ENCODE data around the gene STK4.

STK4 gene

DNA sequence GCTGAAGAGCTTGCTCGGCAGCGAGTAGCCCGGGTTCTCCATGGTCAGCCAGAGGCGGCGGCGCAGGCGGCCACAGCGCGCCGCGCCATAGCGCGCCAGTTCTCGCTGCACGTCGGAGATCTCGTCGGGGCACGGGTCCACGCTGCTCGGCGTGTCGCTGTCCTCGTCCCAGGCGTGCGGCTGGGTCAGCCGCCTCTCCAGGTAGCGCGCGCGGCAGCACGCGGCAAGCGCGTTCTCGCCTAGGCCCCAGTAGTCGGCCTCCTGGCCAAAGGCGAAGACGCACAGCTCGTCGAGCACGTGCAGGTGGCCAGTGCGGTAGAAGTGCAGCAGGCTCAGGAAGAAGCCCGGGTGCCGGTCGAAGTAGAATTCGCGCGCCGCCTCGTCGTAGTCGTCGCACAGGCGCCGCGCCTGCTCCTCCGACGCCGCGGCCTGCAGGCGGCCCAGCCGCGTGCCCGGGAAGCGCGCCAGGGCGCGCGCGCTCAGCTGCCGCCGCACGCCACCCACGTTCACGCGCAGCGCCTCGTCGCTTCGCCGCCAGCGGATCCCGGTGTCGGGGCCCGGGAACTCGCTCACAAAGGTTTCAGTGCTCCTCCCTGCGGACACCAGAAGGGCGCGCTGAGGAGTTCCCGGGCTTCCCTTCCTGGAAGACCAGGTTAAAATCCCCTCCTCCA, 131.9 kb downstream of the STK4 start:
- peaks cover 27% of the 10 kb centered on the region for H3K27me3 ChIP-seq
- H3K9ac ChIP-seq: no peak overlapping the region
- TF ChIP-seq Cebpa-rat (IDR thresholded peaks at IDR 0.05): no peak
- no peak overlapping the region for H3K4me3 ChIP-seq
- H3K36me3 ChIP-seq: no peaks in the 10 kb centered on the region
- H4K20me1 ChIP-seq: no peaks in the 10 kb centered on the region
- H3K27ac ChIP-seq: no peak overlapping the region
- no peaks in the 10 kb centered on the region for H3K9me3 ChIP-seq
- no peak overlapping the region for H3K4me2 ChIP-seq
- peaks cover 16% of the 10 kb centered on the region for H3K4me1 ChIP-seq

DNA sequence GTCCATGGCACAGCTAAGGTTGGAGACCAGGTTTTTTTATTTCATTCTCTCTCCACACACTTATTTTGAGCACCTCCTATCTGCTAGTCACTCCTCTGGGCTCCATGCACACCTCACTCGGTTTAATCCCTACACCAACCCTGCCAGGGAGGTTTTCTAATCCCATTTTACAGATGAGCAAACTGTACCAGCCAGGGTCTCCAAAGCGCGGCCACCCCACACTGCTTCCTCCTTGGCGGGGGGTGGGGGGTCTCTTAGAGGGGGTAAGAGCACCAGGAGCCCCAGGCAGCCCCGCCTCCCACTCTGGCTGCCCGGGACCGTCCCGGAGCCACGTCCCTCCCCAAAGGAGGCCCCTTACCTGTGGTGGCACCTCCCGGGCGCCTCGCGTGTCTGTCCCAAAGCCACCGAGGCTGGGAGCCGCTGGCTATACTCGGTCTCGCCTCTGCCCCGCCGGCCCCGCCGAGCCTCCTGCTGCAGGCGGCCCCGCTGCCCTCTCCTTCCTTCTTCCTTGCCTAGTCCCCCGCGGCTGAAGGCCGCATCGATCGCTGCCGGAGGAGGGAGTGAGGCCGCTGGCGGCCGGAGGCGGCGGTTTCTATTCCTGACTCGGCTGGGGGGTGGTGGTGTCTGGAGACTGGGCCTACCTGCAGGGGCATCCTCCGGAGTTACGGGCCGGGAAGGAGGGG, 134.4 kb downstream of the STK4 start, which contains the start of gene KCNS1:
Gene KCNS1, minus strand, starts transcription at position 565 of the 683 bp plus-strand sequence. CDS start 1,891 bp downstream, outside the sequence.
- no peak for TF ChIP-seq Cebpa-rat (IDR thresholded peaks at IDR 0.05)
- Histone ChIP-seq H3K4me2 (peak within 1 kb of the TSS; percentile 69), H3K9ac (0 out of 2 replicates have a peak within 1 kb of the TSS, but pooled peaks have one; percentile 22), H4K20me1 (no peaks in the 10 kb centered on the region), H3K4me3 (peak within 1 kb of the TSS; percentile 42; the same call in 1 of the 2 replicates), H3K9me3 (no peaks in the 10 kb centered on the region), H3K36me3 (no peaks in the 10 kb centered on the region), H3K27me3 (peaks cover 27% of the 10 kb centered on the region), H3K27ac (no peak within 1 kb of the TSS), H3K4me1 (peaks cover 37% of the 10 kb centered on the region)

DNA sequence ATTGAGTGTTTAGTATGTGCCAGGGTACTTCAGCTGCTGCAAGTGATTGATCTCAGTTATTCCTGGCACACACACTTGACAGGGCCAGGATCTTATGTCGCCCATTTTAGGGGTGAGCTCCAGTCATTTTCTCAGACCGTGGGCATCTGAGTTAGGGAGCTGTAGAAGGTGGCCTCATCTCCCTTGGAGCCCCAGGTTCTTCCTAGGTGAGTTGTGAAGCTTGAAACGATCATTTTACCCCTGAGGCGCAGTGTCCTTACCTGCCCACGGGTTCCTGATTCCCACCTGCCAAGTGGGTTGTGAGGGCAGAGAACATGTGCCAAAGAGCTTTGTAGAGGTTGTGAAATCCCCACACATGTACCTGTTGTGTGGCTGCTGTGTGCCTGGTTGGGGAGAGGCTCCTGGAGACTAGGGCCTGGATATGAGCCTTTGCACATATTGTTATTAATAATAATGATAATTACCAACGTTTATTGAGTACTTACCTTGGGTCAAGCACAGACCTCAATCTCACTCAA, 135.1 kb downstream of the STK4 start:
- Histone ChIP-seq H3K27ac (no peak overlapping the region), H3K36me3 (no peaks in the 10 kb centered on the region), H3K4me3 (no peak overlapping the region), H4K20me1 (no peaks in the 10 kb centered on the region), H3K9ac (no peak overlapping the region), H3K4me1 (peaks cover 37% of the 10 kb centered on the region), H3K9me3 (no peaks in the 10 kb centered on the region), H3K27me3 (peaks cover 27% of the 10 kb centered on the region), H3K4me2 (peak overlapping the region; percentile 69)
- TF ChIP-seq Cebpa-rat (IDR thresholded peaks at IDR 0.05): no peak

DNA sequence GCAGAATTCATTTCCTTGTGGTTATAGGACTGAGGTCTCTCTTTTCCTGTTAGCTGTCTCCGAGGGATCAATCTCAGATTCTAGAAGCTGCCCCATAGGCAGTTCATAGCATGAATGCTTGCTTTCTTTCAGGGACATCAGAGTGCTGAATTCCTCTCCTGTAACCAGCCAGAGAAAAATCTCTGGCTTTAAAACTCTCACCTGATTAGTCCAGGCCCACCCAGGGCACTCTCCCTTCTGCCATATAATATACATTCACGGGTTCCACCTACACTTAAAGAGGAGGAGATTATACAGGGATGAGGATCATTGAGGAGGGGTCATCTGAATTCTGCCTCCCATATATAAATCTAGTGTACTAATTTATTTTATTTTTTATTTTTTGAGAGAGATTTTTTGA, 136.8 kb downstream of the STK4 start:
- Histone ChIP-seq H3K36me3 (no peaks in the 10 kb centered on the region), H3K27ac (no peak overlapping the region), H3K4me1 (peaks cover 37% of the 10 kb centered on the region), H3K9ac (no peak overlapping the region), H3K4me3 (no peak overlapping the region), H3K4me2 (peak overlapping the region; percentile 40), H4K20me1 (no peaks in the 10 kb centered on the region), H3K27me3 (peaks cover 27% of the 10 kb centered on the region), H3K9me3 (no peaks in the 10 kb centered on the region)
- no peak for TF ChIP-seq Cebpa-rat (IDR thresholded peaks at IDR 0.05)

DNA sequence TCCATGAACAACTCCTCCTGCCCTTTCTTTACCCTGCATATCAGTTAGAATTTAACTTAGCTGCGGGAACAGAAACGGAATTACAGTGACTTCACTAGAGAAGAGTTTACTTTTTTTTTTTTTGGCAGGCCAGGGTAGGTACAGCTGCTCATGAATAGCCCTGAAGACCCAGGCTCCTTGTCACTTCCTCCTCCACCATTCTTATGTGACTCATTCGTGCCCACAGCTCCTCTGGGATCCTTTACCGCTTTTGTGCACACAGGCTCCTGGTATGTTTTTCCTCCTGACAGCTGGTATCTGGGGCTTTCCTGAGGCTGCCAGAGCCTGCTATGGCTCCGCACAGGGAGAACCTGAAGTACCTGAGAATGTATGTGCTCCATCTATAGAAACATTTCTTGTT, 138.5 kb downstream of the STK4 start:
- Histone ChIP-seq H3K9ac (no peak overlapping the region), H3K9me3 (no peaks in the 10 kb centered on the region), H3K27ac (no peak overlapping the region), H3K4me2 (peak overlapping the region; percentile 36), H4K20me1 (no peaks in the 10 kb centered on the region), H3K4me3 (no peak overlapping the region), H3K27me3 (peaks cover 20% of the 10 kb centered on the region), H3K36me3 (no peaks in the 10 kb centered on the region), H3K4me1 (peaks cover 37% of the 10 kb centered on the region)
- no peak for TF ChIP-seq Cebpa-rat (IDR thresholded peaks at IDR 0.05)

DNA sequence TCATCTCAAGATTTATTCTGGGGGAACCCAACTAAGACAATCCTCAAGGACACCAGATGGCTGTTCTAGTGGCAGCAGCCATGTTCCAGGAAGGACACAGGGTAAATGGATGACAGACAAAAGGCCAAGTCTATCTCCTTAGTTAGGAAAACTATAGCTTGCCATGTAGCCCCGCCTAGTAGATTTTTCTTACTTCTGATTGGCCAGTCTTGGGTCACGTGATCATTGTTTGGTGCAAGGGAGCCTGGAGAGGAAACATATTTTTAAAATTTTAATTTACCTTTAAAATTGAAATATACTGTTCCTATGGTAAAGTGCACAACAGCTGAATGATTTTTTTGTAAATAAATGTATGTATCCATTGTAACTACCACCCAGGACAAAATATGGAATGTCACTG, 139.0 kb downstream of the STK4 start:
- Histone ChIP-seq H3K4me2 (peak overlapping the region; percentile 36), H3K27ac (no peak overlapping the region), H4K20me1 (no peaks in the 10 kb centered on the region), H3K4me3 (no peak overlapping the region), H3K4me1 (peaks cover 37% of the 10 kb centered on the region), H3K27me3 (peaks cover 15% of the 10 kb centered on the region), H3K36me3 (no peaks in the 10 kb centered on the region), H3K9me3 (no peaks in the 10 kb centered on the region), H3K9ac (no peak overlapping the region)
- TF ChIP-seq Cebpa-rat (IDR thresholded peaks at IDR 0.05): no peak

DNA sequence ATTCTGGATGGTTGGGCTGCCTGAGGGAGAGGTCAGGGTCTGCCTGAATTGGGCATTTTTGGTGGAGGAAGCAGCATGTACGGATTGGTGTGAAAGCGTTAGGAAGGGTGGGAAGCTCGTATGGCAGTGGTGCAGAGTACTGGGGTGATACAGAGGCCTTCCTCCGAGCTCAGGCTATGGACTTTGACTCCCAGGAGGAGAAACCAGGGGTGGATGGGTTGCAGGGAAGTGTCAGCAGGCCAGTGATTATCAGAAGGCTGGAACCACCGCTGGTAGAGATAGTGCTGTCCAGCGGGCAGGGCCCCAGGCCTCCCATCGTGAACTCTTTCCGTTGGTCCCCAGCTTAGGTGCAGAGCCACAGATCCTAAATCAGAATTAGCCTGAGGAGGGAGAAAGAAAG, 143.3 kb downstream of the STK4 start:
- H3K4me3 ChIP-seq: no peak overlapping the region
- H3K4me2 ChIP-seq: no peak overlapping the region
- H3K27ac ChIP-seq: no peak overlapping the region
- H3K9me3 ChIP-seq: no peaks in the 10 kb centered on the region
- peaks cover 7% of the 10 kb centered on the region for H3K4me1 ChIP-seq
- H3K9ac ChIP-seq: no peak overlapping the region
- no peaks in the 10 kb centered on the region for H3K27me3 ChIP-seq
- H3K36me3 ChIP-seq: no peaks in the 10 kb centered on the region
- TF ChIP-seq Cebpa-rat (IDR thresholded peaks at IDR 0.05): no peak
- H4K20me1 ChIP-seq: no peaks in the 10 kb centered on the region

DNA sequence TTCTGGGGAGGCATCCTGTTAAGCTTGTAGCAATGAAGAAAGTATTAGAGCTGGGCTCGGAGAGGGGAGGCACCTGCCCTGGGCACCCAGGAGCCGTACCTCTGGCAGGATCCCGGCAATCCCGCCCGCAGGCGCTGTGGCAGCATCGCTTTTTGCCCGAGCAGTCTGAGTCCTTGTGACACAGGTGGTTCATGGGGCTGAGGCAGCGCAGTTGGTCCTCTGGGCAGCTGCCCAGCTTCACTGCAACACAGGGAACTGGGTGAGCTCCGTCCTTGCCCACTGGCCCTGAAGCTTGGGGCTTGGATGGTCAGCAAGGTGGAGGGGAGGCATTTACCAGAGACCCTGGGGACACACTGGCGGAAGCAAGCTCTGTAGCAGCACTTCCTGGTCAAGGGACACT, 144.0 kb downstream of the STK4 start:
- Histone ChIP-seq H3K27ac (no peak overlapping the region), H4K20me1 (no peaks in the 10 kb centered on the region), H3K4me3 (no peak overlapping the region), H3K27me3 (no peaks in the 10 kb centered on the region), H3K9me3 (no peaks in the 10 kb centered on the region), H3K9ac (no peak overlapping the region), H3K4me1 (peaks cover under 1% of the 10 kb centered on the region; the same call in 1 of the 2 replicates), H3K36me3 (no peaks in the 10 kb centered on the region), H3K4me2 (no peak overlapping the region)
- TF ChIP-seq Cebpa-rat (IDR thresholded peaks at IDR 0.05): no peak

DNA sequence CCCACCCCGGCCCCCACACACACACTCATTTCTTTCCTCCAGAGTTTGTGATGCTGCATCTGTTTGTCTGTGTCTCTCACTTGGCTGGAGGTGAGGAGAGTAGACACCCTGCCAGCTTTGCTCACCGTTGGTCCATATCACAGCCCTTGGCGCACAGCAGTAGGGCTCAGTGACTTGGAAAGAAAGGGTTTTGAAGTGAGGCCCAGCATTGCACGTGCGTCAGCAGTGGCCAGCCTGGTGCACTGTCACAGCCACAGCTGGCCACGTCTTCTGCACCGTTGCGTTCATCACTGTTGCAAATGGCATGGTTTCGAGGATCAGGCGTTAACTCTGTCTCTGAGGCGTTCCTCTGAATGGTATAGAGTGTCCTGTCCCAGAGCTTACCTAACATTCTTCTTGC, 145.0 kb downstream of the STK4 start:
- H4K20me1 ChIP-seq: no peaks in the 10 kb centered on the region
- H3K9ac ChIP-seq: no peak overlapping the region
- H3K4me2 ChIP-seq: no peak overlapping the region
- no peaks in the 10 kb centered on the region for H3K27me3 ChIP-seq
- H3K4me3 ChIP-seq: no peak overlapping the region
- H3K36me3 ChIP-seq: no peaks in the 10 kb centered on the region
- H3K9me3 ChIP-seq: no peaks in the 10 kb centered on the region
- no peak for TF ChIP-seq Cebpa-rat (IDR thresholded peaks at IDR 0.05)
- H3K27ac ChIP-seq: no peak overlapping the region
- no peaks in the 10 kb centered on the region for H3K4me1 ChIP-seq

DNA sequence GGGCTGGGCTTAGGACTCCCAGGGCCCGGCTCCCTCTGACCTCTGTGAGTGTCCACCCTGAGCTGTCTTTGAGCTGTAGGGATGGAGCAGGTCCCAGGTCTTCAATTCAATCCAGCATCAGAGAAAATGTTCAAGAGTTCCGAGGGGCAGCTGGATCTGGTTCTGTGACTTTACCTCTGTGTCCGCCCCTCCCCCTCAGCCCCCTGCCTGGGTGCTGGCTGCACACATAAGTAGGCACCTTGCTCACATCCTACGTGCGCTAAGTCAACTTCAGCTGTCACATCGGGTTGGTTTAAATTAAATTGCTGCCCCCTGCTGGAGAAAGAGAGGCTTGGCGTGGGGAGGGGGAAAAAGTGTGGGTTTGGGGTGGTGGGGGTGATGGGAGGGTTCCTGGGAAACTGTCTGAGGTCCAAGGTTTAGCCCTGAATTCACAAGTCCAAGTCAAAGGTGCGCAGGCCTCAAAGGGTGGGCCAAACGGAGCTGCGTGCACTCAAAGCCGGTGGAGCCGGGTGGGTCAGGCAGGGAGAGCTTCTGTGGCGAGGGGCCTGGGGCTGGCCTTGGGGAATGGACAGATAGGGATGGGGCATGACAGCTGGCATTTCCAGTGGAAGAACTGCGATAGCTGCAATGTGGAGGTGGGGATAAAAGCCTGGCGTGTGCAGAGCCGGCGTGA, 145.6 kb downstream of the STK4 start:
- TF ChIP-seq Cebpa-rat (IDR thresholded peaks at IDR 0.05): no peak
- Histone ChIP-seq H3K9ac (no peak overlapping the region), H3K4me1 (no peaks in the 10 kb centered on the region), H3K36me3 (no peaks in the 10 kb centered on the region), H3K27ac (no peak overlapping the region), H3K4me2 (no peak overlapping the region), H3K27me3 (no peaks in the 10 kb centered on the region), H3K4me3 (no peak overlapping the region), H3K9me3 (no peaks in the 10 kb centered on the region), H4K20me1 (no peaks in the 10 kb centered on the region)
